ENCODE measurements around the gene ADGRG3. TPM values are rescaled to one million over a fixed set of nuclear protein-coding genes. Genes with fewer than 3 reads are reported as not detected.

ADGRG3 gene
- total and polyA plus RNA-seq, 9 of the 15 experiments (the other 6 are each of a cell fraction or from before 2014, with no cell fraction given) = 0.09 to 0.52 (median 0.14) TPM; not detected in 3

GRCh38 chr16:57690782-57691471, 22.8 kb downstream of the ADGRG3 start (continued):
- peak; percentile 17; the same call in 1 of the 2 replicates for TF ChIP-seq ZBTB40 (IDR thresholded peaks at IDR 0.05)
- no peak for TF ChIP-seq ZBTB40 (CRISPR knock-in tag; IDR thresholded peaks at IDR 0.05)
- TF ChIP-seq REST (IDR thresholded peaks at IDR 0.05; ENCODE audit: borderline replicate concordance) = no peak
- TF ChIP-seq REST (CRISPR knock-in tag; IDR thresholded peaks at IDR 0.05; ENCODE audit: low read depth) = no peak
